Stimulated activated CD4-positive, alpha-beta T cell treated with anti-CD3 and anti-CD28 coated beads, Interleukin-4, amount 100 ng/mL, for 4 hours (primary cell): ENCODE data around the gene CHADL.
"Not testable (repeated sequence)": the region's sequence is repeated elsewhere in the genome, so short reads cannot be mapped to it uniquely, and the experiment has no call there.

Source experiments
- DNase-seq, 2 experiments: peaks; one replicate each; pipeline ENCODE4 v3.0.0-alpha.2; 2020

The CHADL gene

DNA sequence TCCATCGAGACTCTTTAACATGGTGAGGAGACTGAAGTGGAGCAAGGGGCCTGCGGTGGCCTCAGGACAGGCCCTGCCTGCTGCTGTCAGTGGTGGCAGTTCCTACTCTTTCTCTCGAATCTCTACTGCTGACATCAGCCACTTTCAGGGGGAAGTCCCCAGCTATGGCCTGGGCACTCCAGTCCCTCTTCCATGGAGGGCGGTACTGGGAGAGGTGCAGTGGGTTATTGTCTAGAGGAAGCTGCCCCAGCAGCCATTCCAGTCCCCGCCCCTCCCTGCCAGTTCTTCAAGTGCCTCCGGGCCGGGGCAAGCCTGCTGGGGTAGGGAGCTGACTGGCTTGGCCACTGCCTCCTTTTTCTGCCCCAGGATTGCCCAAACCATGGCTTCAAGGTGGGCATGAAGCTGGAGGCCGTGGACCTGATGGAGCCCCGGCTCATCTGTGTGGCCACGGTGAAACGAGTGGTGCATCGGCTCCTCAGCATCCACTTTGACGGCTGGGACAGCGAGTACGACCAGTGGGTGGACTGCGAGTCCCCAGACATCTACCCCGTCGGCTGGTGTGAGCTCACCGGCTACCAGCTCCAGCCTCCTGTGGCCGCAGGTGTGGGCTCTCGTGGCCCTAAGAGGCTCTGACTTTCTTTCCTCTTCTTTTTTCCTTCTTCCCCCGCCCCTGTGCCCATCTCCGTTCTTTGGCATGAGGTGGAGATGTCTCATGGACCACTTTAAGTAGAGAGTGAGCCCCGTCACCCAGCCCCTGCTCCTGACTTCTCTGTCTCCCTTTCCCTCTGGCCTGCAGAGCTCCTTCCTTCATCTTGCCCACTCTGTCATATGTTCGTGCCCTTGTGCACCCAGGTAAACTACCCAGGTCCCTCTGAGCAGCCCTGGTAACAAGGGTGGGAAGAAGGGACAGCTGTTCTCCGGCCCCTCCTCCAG is 13.7 kb downstream of the CHADL start:
- no peak for DNase-seq

DNA sequence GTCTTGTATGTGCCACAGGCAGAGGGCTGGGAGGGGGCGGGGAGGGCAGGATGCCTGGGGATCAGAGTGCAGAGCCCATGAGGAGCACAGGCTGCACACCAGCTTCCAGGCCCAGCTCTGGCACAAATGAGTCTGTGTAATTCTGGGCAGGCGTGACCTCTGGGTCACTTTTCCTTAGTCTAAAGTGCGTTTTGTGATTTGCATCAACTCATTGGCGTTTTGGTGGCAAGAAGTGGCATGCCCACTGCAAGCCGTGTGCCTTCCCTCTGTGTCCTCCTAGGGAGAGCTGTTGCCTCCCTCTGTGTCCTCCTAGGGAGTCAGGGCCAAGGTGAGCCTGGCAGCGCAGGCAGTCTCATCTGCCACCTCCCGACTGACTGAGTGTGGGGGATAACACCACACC is 17.2 kb downstream of the CHADL start:
- DNase-seq, result no peak

- no peak for DNase-seq
Measured at GRCh38 chr22:41222846-41223507, 17.8 kb downstream of the CHADL start.

DNA sequence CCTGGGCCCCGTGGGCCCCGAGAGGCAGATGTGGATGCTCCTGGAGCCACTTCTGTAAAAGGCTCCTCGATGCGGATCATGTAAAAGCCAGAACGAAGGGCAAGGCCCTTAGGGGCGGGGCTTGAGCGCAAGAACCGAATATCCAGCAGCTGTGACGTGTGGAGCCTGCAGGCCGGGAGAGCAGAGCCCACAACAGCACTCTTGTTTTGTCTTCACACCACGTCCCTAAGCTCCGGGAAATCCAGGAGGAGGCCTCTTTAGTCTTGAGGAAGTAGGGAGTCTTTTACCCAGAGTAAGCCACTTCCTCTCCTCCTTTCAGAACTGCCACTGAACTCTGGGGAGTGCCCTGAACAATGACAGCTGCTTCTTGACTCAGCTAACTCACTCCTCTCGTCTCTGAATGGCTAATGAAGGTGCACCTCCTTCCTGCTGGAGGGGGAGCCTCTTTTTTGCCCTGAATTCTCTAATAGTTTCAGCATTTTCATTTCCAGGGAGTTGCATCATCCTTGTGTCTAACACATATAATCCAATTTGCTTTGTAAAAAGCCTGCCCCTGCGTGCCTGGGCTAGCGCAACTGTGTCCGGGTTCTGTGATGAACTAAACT is 23.1 kb downstream of the CHADL start:
- DNase-seq, result peak in 1 of 2 experiments; percentile 10

DNA sequence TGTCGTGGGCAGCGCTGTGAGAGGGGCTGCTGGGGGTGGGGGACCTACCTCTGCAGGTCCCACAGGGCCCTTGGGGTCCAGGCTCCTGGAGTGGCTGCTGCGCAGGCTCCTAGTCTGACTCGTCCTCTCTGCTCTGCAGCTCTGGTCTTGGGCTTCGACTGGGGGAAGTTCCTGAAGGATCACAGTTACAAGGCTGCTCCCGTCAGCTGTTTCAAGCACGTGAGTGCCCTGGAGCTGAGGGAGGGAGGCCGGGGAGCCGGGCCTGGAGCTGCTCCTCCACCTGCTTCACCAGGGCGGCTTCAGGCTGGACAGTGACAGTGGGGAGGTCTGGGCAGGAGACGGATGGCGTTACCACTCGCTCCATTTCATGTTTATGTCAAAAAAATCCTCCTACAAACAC is 23.7 kb downstream of the CHADL start:
- no peak for DNase-seq

- DNase-seq, result no peak
Measured at GRCh38 chr22:41215926-41216325, 24.8 kb downstream of the CHADL start.

DNA sequence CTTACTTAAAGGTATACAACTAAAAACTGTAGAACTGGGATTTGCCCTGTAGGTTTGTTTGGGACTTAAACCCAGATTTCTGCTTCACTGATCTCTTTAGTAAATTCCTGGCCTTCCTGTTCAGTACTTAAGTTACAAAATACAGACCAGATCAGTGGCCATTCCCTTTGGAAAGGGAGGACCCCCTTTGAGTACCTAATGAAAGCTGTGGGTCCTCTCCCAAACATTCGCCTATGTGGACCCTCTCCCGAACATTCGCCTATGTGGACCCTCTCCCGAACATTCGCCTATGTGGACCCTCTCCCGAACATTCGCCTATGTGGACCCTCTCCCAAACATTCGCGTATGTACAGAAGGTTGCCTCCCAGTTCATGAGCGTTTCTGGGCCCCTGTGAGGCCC is 25.3 kb downstream of the CHADL start:
- DNase-seq, result no peak

GRCh38 chr22:41206719-41207118 is 34.0 kb downstream of the CHADL start:
- no peak for DNase-seq

DNA sequence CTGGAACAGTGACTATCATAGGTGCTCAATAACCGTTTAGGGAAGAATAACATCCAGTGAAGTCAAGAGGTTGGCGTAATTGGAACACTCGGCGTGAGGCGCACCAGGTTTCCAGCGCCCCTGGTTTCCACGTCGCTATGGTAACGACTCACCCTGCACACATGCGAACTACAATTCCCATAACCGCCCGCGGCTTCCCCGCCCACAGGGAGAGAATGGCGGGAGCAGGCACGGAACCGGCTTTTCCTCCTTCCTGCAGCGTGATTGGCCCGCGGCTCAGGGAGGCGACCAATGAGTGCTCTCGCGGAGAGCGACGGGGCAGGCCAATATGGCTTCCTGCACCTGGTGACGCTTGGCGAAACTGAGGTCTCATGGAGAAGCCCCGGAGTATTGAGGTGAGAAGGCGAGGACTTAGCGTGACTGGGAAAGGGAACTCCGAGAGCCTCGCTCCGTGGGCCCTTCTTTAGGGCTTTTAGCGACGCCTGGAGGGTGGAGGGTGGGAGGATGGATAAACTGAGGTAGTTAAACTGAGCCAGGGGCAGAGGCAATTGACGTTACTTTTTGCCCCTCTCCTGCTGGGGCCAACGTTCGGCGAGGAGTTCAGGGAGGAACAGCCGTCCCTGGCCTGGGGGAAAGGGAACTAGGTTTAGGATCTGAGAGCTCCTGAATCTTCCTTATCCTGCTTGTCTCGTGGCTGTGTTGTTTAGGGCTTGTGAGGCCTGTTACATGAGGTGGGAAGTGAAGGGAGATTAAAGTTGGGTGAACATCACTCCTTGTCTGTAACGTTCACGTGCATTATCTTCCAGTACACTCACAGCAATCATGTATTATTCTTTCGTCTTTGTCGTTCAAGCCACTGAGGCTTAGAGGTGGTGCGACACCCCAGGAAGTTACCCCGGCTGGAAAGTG is 35.5 kb downstream of the CHADL start, which contains the start of gene L3MBTL2:
L3MBTL2 (plus strand) TSS at position 321 of the 909 bp plus-strand sequence; CDS start at position 372, 51 bp downstream.
- DNase-seq, result peak; percentile 96 to 99

DNA sequence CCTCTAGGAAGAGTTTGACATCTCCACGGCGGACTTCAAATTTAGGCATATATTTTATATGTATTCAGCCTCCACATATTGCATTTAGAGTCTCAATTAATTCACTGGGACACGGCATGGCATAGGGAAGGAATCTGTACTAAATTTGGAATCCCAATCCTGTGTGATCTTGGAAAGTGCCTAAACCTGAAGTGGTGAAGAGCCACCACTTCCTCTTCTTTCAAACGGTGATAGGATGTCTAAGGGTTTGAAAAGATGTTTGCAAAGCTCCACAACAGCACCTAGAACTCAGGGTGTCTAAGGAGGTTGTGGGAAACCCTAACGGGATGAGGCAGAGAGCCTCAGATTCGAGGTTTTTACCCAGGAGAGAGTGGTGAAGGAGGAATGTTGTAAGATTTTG is 36.7 kb downstream of the CHADL start:
- no peak for DNase-seq

- DNase-seq, result no peak
Measured at GRCh38 chr22:41203118-41203517, 37.6 kb downstream of the CHADL start.

GRCh38 chr22:41201141-41201540 is 39.6 kb downstream of the CHADL start:
- DNase-seq, result no peak

- peak; percentile 48 to 62 for DNase-seq
Measured at GRCh38 chr22:41198027-41198580, 42.6 kb downstream of the CHADL start.

DNA sequence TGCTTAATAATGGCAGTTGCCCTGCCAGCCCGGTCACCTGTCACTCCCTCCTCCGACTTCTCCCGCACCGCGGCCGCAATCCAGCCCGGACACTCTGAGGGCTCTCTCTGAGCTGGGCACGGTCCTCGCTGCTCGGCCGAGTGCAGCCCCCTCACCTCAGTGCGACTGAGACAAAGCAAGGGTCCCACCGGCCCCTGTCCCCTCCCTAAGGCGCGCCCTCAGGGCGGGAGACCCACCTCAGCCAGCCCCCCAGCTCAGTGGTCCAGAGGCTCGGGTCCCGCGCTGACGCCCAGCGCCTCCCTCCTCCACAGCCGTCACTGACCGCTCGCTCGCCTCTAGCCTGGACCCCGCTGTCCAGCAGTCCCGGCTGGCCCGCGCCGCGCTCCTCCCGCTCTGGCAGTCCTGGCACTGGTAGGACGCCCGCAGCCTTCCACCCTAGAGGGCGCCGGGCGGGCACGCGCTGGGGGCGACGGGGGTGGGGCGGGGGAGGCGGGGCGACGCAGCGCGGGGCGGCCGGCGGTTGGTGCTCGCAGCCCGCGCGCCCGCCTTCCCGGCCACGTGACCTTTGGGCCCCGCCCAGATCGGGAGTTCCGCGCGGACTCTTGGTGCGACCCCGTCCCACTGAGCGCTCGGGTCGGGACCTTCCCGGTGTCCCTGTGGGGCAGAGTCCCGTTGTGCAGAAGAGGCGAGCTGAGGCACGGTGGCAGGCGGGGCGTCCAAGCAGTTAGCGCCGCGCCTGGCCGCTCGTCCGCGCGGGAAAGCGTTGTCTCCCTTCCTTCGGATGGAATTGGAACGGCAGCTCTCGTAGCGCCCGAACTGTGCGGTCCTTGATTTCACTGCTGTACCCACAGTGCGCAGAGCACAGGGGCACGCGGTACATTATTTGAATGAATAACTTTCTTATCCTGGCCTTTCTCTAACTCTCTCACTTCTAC is 43.4 kb downstream of the CHADL start:
- peak; percentile 77 to 86 for DNase-seq

DNA sequence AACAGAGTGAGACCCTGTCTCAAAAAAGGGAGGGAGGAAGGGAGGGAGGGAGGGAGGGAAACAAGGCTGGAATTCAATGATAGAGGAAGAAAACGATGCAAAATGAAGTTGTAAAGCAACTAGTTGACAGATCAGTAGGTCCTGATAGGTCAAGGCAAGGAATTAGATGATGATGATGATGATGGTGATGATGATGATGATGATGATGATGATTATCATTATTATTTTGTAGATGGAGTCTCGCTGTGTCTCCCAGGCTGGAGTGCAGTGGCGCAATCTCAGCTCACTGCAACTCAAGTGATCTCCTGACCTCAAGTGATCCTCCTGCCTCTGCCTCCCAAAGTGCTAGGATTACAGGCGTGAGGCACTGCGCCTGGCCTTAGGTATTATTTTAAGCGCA is 46.9 kb downstream of the CHADL start:
- no peak for DNase-seq

DNA sequence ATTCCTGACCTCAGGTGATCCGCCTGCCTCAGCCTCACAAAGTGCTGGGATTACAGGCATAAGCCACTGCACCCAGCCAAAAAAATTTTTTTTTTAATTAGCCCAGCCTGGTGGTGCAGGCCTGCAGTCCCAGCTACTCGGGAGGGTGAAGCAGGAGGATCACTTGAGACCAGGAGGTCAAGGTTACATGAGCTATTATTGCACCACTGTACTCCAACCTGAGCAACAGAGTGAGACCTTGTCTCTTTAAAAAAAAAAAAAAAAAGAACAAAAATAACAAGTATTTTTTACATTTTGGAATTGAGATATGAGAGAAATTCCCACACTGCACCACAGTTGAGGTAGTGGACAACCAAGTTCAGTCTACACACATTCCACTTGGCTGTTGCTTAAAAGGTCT is 49.3 kb downstream of the CHADL start:
- DNase-seq, result no peak

GRCh38 chr22:41184679-41185078 is 56.1 kb downstream of the CHADL start:
- no peak for DNase-seq

DNA sequence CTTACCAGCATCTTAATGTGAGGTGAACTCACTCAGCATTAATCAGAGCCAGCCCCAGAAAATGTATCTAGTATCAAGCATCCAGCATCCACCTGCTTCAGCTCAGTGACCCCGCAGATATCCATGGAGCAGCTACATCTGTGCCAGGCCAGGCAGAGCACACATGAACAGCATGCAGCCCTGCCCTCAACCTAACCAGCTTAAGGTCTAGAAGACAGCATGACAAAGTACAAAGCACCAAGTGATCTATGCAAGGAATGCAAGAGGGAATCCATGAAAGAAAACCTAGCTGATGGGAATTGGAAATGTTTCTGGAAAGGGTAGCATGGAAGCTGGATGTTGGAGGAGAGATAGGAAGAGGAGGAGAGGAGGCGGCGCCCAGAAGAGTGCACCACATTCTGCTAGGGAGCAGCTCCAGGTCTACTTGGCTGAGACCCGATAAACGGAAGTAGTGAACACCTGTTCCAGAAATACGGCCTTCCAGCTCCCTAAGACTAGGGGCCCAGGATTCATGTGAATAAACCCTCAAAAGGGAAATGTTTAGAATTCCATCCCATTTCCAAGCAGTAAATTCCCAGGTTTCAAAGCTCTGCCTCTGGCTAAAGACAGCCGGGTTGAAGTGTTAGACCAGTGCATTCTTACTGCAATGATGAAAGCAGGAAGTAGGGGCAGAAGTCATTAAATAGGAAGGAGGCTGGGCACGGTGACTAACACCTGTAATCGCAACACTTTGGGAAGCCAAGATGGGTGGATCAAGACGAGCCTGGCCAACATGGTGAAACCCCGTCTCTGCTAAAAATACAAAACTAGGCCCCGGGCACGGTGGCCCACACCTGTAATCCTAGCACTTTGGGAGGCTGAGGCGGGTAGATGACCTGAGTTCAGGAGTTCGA is 59.1 kb downstream of the CHADL start:
- DNase-seq, result no peak

DNA sequence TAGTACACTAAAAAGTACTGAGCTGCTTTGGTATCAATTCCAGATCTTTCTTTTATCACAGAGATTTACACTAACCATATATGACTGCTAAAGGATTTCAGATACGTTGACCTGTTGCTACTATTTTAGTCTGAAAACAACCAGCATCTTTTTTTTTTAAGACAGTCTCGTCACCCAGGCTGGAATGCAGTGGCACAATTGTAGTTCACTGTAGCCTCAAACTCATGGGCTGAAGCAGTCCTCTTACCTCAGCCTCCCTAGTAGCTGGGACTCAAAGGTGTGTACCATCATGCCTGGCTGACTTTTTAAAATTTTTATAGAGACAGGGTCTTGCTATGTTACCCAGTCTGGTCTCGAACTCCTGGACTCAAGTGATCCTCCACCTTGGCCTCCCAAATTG is 59.8 kb downstream of the CHADL start:
- DNase-seq, result no peak

- not testable (repeated sequence) for DNase-seq
Measured at GRCh38 chr22:41180362-41180761, 60.4 kb downstream of the CHADL start.
